HepG2 (cell line): ENCODE measurements around the gene TMPRSS7. TPM values are rescaled to one million over a fixed set of nuclear protein-coding genes. Genes with fewer than 3 reads are reported as not detected.
A peak's percentile ranks its signal among the peaks of the same experiment; 100 is the strongest.

Experiments used
- ATAD3A ChIP-seq: sonication (generic); formaldehyde crosslinking; IDR thresholded peaks from 2 replicates; pipeline ENCODE4 v1.4.0; 2020; ENCODE audit warnings: missing genetic modification reagents
- DRAP1 ChIP-seq: IDR thresholded peaks from 2 replicates; pipeline ENCODE4 v1.6.1; 2016; ENCODE audit warnings: missing genetic modification reagents, missing compliant biosample characterization
- ELF1 ChIP-seq: sonication (generic); formaldehyde crosslinking; IDR thresholded peaks from 2 replicates; pipeline ENCODE4 v1.4.0; 2020; ENCODE audit warnings: missing genetic modification reagents
- GABPB1 ChIP-seq: IDR thresholded peaks from 2 replicates; pipeline ENCODE4 v1.6.1; 2016; ENCODE audit warnings: mild to moderate bottlenecking, missing genetic modification reagents, moderate library complexity, missing compliant biosample characterization
- HNRNPLL ChIP-seq: fragments of 200-400 bp; formaldehyde crosslinking; IDR thresholded peaks from 2 replicates; pipeline ENCODE4 v1.6.1; 2017; ENCODE audit warnings: mild to moderate bottlenecking, low read depth, low read length; ENCODE audit not compliant: poor library complexity, severe bottlenecking
- MYNN ChIP-seq: sonication (generic); formaldehyde crosslinking; IDR thresholded peaks from 2 replicates; pipeline ENCODE4 v1.4.0; 2020; ENCODE audit warnings: mild to moderate bottlenecking, low read depth, missing genetic modification reagents
- NFE2L1 ChIP-seq: sonication (generic); formaldehyde crosslinking; IDR thresholded peaks from 2 replicates; pipeline ENCODE4 v1.4.0; 2020; ENCODE audit warnings: missing genetic modification reagents, mild to moderate bottlenecking, borderline replicate concordance
- PHF21A ChIP-seq: sonication (generic); formaldehyde crosslinking; IDR thresholded peaks from 2 replicates; pipeline ENCODE4 v1.5.0; 2020; ENCODE audit warnings: mild to moderate bottlenecking, missing genetic modification reagents
- PRPF4 ChIP-seq: fragments of 200-400 bp; formaldehyde crosslinking; IDR thresholded peaks from 2 replicates; pipeline ENCODE4 v1.6.1; 2016; ENCODE audit warnings: low read length, low read depth; ENCODE audit not compliant: poor library complexity, severe bottlenecking
- TARDBP ChIP-seq: sonication (generic); formaldehyde crosslinking; IDR thresholded peaks from 2 replicates; pipeline ENCODE4 v1.8.0; 2022; ENCODE audit warnings: mild to moderate bottlenecking, missing genetic modification reagents
- ZBTB1 ChIP-seq: sonication (generic); formaldehyde crosslinking; IDR thresholded peaks from 2 replicates; pipeline ENCODE4 v1.4.0; 2020; ENCODE audit warnings: missing genetic modification reagents, borderline replicate concordance
- ZFP1 ChIP-seq: IDR thresholded peaks from 2 replicates; pipeline ENCODE4 v1.6.1; 2016
- ZFP90 ChIP-seq: sonication (generic); formaldehyde crosslinking; IDR thresholded peaks from 2 replicates; pipeline ENCODE4 v1.8.0; 2022; ENCODE audit warnings: missing genetic modification reagents, mild to moderate bottlenecking, inconsistent platforms, borderline replicate concordance
- ZNF124 ChIP-seq: sonication (generic); formaldehyde crosslinking; IDR thresholded peaks from 2 replicates; pipeline ENCODE4 v1.4.0; 2020; ENCODE audit warnings: missing genetic modification reagents
- ZNF160 ChIP-seq: sonication (generic); formaldehyde crosslinking; IDR thresholded peaks from 2 replicates; pipeline ENCODE4 v1.8.0; 2022; ENCODE audit warnings: mild to moderate bottlenecking, inconsistent platforms, missing genetic modification reagents
- ZNF253 ChIP-seq: sonication (generic); formaldehyde crosslinking; IDR thresholded peaks from 2 replicates; pipeline ENCODE4 v1.8.0; 2022; ENCODE audit warnings: mild to moderate bottlenecking, missing genetic modification reagents, borderline replicate concordance
- ZNF282 ChIP-seq: fragments of 450-650 bp; IDR thresholded peaks from 2 replicates; pipeline ENCODE4 v1.6.1; 2018; ENCODE audit not compliant: partially characterized antibody
- ZNF296 ChIP-seq: sonication (generic); formaldehyde crosslinking; conservative IDR thresholded peaks from 2 replicates; pipeline ENCODE4 v1.5.0; 2020; ENCODE audit warnings: mild to moderate bottlenecking, missing genetic modification reagents
- ZNF790 ChIP-seq: sonication (generic); formaldehyde crosslinking; IDR thresholded peaks from 2 replicates; pipeline ENCODE4 v1.8.0; 2022; ENCODE audit warnings: missing genetic modification reagents, mild to moderate bottlenecking, borderline replicate concordance
- ZNF841 ChIP-seq: sonication (generic); formaldehyde crosslinking; IDR thresholded peaks from 2 replicates; pipeline ENCODE4 v1.8.1; 2023; ENCODE audit warnings: missing genetic modification reagents, borderline replicate concordance
- ZSCAN30 ChIP-seq: sonication (generic); formaldehyde crosslinking; IDR thresholded peaks from 2 replicates; pipeline ENCODE4 v1.5.0; 2020; ENCODE audit warnings: mild to moderate bottlenecking, missing genetic modification reagents
- polyA plus RNA-seq, 8 experiments: library from polyadenylated mRNA; depleted of rRNA in 3 of 8; stranded (reverse) in 7 of 8; unstranded in 1 of 8; fragments of >200 nt; fragmentation: Illumina TruSeq in 4 of 8; extraction: Trizol in 4 of 8; gene quantifications; 2 replicates each; pipeline versions ENCODE4 v1.2.1 to v1.2.3, GENCODE V29; 2011 to 2016; ENCODE audit warnings: low read depth in 4 of 8, missing spikeins in 1 of 8, mixed read lengths in 1 of 8; ENCODE audit not compliant: insufficient read depth in 1 of 8
- total RNA-seq, 5 experiments: library from RNA; depleted of rRNA; stranded (reverse); fragments of >200 nt; fragmentation: Illumina TruSeq; extraction: Trizol; gene quantifications; 2 replicates each; pipeline ENCODE4 v1.2.3, GENCODE V29; 2016; ENCODE audit warnings: low read depth in 1 of 5
- TF ChIP-seq, protein P1 (sequence below): sonication (generic); formaldehyde crosslinking; IDR thresholded peaks from 2 replicates; pipeline ENCODE4 v1.4.0; 2020; ENCODE audit warnings: missing genetic modification reagents
- TF ChIP-seq, protein P2 (sequence below): sonication (generic); formaldehyde crosslinking; IDR thresholded peaks from 2 replicates; pipeline ENCODE4 v1.4.0; 2020; ENCODE audit warnings: missing genetic modification reagents, borderline replicate concordance

Gene TMPRSS7
- total and polyA plus RNA-seq, 2 of the 13 experiments (the other 11 are each of a cell fraction or from before 2014, with no cell fraction given) = not detected

- no peak for TF ChIP-seq ZNF790 (CRISPR knock-in tag)
- TF ChIP-seq PRPF4 = no peak
- no peak for TF ChIP-seq ZFP90
- peak; percentile 56; the same call in 1 of the 2 replicates for TF ChIP-seq TARDBP (CRISPR knock-in tag)
- no peak for TF ChIP-seq ZBTB1 (CRISPR knock-in tag)
- no peak for TF ChIP-seq ZFP1
- TF ChIP-seq ZNF296 (CRISPR knock-in tag) = no peak
- peak; percentile 74 for TF ChIP-seq GABPB1
- TF ChIP-seq ZNF124 = no peak
- no peak for TF ChIP-seq ZNF841 (CRISPR knock-in tag)
- no peak for TF ChIP-seq DRAP1
- TF ChIP-seq ATAD3A (CRISPR knock-in tag) = no peak
- no peak for TF ChIP-seq ZSCAN30
- TF ChIP-seq MYNN (CRISPR knock-in tag) = no peak
- no peak for TF ChIP-seq ZNF282
- no peak for TF ChIP-seq ZNF160 (CRISPR knock-in tag)
- peak; percentile 36 for TF ChIP-seq HNRNPLL
- TF ChIP-seq PHF21A = no peak
- no peak for TF ChIP-seq ELF1 (CRISPR knock-in tag)
- TF ChIP-seq, protein P1, sequence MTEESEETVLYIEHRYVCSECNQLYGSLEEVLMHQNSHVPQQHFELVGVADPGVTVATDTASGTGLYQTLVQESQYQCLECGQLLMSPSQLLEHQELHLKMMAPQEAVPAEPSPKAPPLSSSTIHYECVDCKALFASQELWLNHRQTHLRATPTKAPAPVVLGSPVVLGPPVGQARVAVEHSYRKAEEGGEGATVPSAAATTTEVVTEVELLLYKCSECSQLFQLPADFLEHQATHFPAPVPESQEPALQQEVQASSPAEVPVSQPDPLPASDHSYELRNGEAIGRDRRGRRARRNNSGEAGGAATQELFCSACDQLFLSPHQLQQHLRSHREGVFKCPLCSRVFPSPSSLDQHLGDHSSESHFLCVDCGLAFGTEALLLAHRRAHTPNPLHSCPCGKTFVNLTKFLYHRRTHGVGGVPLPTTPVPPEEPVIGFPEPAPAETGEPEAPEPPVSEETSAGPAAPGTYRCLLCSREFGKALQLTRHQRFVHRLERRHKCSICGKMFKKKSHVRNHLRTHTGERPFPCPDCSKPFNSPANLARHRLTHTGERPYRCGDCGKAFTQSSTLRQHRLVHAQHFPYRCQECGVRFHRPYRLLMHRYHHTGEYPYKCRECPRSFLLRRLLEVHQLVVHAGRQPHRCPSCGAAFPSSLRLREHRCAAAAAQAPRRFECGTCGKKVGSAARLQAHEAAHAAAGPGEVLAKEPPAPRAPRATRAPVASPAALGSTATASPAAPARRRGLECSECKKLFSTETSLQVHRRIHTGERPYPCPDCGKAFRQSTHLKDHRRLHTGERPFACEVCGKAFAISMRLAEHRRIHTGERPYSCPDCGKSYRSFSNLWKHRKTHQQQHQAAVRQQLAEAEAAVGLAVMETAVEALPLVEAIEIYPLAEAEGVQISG (CRISPR knock-in tag) = peak; percentile 61
- TF ChIP-seq, protein P2, sequence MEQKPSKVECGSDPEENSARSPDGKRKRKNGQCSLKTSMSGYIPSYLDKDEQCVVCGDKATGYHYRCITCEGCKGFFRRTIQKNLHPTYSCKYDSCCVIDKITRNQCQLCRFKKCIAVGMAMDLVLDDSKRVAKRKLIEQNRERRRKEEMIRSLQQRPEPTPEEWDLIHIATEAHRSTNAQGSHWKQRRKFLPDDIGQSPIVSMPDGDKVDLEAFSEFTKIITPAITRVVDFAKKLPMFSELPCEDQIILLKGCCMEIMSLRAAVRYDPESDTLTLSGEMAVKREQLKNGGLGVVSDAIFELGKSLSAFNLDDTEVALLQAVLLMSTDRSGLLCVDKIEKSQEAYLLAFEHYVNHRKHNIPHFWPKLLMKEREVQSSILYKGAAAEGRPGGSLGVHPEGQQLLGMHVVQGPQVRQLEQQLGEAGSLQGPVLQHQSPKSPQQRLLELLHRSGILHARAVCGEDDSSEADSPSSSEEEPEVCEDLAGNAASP (CRISPR knock-in tag) = no peak
- no peak; the same call in 1 of the 2 replicates for TF ChIP-seq NFE2L1 (CRISPR knock-in tag)
- TF ChIP-seq ZNF253 = no peak
Measured at GRCh38 chr3:112086076-112086854, 51.7 kb downstream of the TMPRSS7 start, which contains the start of gene C3orf52 (continued).
